GM13977 (cell line): ENCODE measurements around the gene ACTR3.

Experiments
- DNase-seq: peaks from one replicate; pipeline ENCODE4 v3.0.0; 2012; ENCODE audit warnings: low spot score
- CTCF ChIP-seq: IDR thresholded peaks from 2 replicates; pipeline ENCODE4 v1.5.1; 2012; ENCODE audit warnings: mild to moderate bottlenecking, control low read depth; ENCODE audit not compliant: insufficient read depth; ENCODE audit errors: extremely low read depth, missing control alignments
- in situ Hi-C: fragments of 300-500 bp; cut with MboI; formaldehyde crosslinking; loops from one replicate; pipeline ENCODE4 v1.12.0; 2022; ENCODE audit warnings: low sequenced_read_pairs, low pct_unique_long_range_greater_than_20kb, mixed read lengths, inconsistent platforms; ENCODE audit not compliant: unreplicated experiment

Gene ACTR3

GRCh38 chr2:113985554-113986397, 95.9 kb downstream of the ACTR3 start:
- in situ Hi-C loops, result no loop called here
- no peak for DNase-seq

GRCh38 chr2:113986762-113987290, 96.9 kb downstream of the ACTR3 start:
- no peak for TF ChIP-seq CTCF
- in situ Hi-C loops, result no loop called here

More at GRCh38 chr2:113985554-113986397, 95.9 kb downstream of the ACTR3 start:
- TF ChIP-seq CTCF, result no peak

GRCh38 chr2:113992090-113992489, 102.2 kb downstream of the ACTR3 start:
- TF ChIP-seq CTCF, result no peak
- DNase-seq, result no peak
- in situ Hi-C loops, result no loop called here

More at GRCh38 chr2:113986762-113987290, 96.9 kb downstream of the ACTR3 start:
- no peak for DNase-seq

- in situ Hi-C loops, result no loop called here
- DNase-seq, result no peak
- no peak for TF ChIP-seq CTCF
These were observed 107.0 kb downstream of the ACTR3 start for GRCh38 chr2:113996671-113997594.

GRCh38 chr2:114001152-114001551, 111.3 kb downstream of the ACTR3 start:
- DNase-seq, result no peak
- in situ Hi-C loops, result no loop called here
- no peak for TF ChIP-seq CTCF

- in situ Hi-C loops, result no loop called here
- TF ChIP-seq CTCF, result no peak
- DNase-seq, result no peak
These were observed 112.0 kb downstream of the ACTR3 start for GRCh38 chr2:114001937-114002336.
